Measurements from ENCODE around the gene UPK3A.
"Not testable (repeated sequence)": the region's sequence is repeated elsewhere in the genome, so short reads cannot be mapped to it uniquely, and the experiment has no call there.

Gene UPK3A

GRCh38 chr22:45285263-45286058 lies 712 bp downstream of the UPK3A start:
- no peak for DNase-seq

- no peak for DNase-seq
These were observed 2.3 kb downstream of the UPK3A start for GRCh38 chr22:45286854-45287551.

- peak; percentile 50 to 69 for DNase-seq
These were observed 5.7 kb downstream of the UPK3A start for GRCh38 chr22:45290410-45290936.

- DNase-seq, result no peak
These were observed 6.5 kb downstream of the UPK3A start for GRCh38 chr22:45291061-45291930.

- no peak for DNase-seq
These were observed 7.2 kb downstream of the UPK3A start for GRCh38 chr22:45291931-45292290.

GRCh38 chr22:45292731-45293442 lies 8.1 kb downstream of the UPK3A start:
- no peak for DNase-seq

- no peak for DNase-seq
These were observed 9.3 kb downstream of the UPK3A start for GRCh38 chr22:45294030-45294429.

GRCh38 chr22:45295004-45295403 lies 10.3 kb downstream of the UPK3A start:
- not testable (repeated sequence) for DNase-seq

GRCh38 chr22:45295492-45295891 lies 10.7 kb downstream of the UPK3A start:
- no peak for DNase-seq

GRCh38 chr22:45296628-45297297 lies 12.0 kb downstream of the UPK3A start:
- DNase-seq, result no peak

- DNase-seq, result no peak
These were observed 14.3 kb downstream of the UPK3A start for GRCh38 chr22:45298934-45299505.

GRCh38 chr22:45302751-45303150 lies 18.0 kb downstream of the UPK3A start:
- no peak for DNase-seq

GRCh38 chr22:45303181-45303580 lies 18.4 kb downstream of the UPK3A start:
- no peak for DNase-seq

- DNase-seq, result no peak
These were observed 20.2 kb downstream of the UPK3A start for GRCh38 chr22:45304971-45305370.

GRCh38 chr22:45305456-45306075 lies 20.8 kb downstream of the UPK3A start:
- DNase-seq, result no peak

- DNase-seq, result no peak
These were observed 21.4 kb downstream of the UPK3A start for GRCh38 chr22:45306139-45306538.

- DNase-seq, result no peak
These were observed 23.7 kb downstream of the UPK3A start for GRCh38 chr22:45308391-45308956.

GRCh38 chr22:45308957-45309421 lies 24.2 kb downstream of the UPK3A start:
- DNase-seq, result no peak

GRCh38 chr22:45309422-45310227 lies 24.9 kb downstream of the UPK3A start, which contains the start of gene FAM118A:
Gene FAM118A, plus strand, starts transcription at chr22:45309934. Its CDS starts 12,446 bp downstream, at chr22:45322380.
- peak; percentile 72 to 91 for DNase-seq
